HG02884 (cell line): Measurements from ENCODE around the gene SHROOM1.
"Not testable (repeated sequence)": the region's sequence is repeated elsewhere in the genome, so short reads cannot be mapped to it uniquely, and the experiment has no call there.

Experiments
- ATAC-seq: cut with Tn5 transposase; IDR thresholded peaks from one replicate; pipeline ENCODE4 v1.9.1; 2021; ENCODE audit warnings: mild to moderate bottlenecking, moderate library complexity; ENCODE audit not compliant: unreplicated experiment

Gene SHROOM1

GRCh38 chr5:132830436-132831094, at the start of gene SHROOM1:
Gene SHROOM1 (minus strand): TSS chr5:132830647. CDS start chr5:132826140, 4,507 bp downstream.
- ATAC-seq, result peak; percentile 63

GRCh38 chr5:132877938-132878337, 47.5 kb upstream of the SHROOM1 start:
- ATAC-seq, result no peak

GRCh38 chr5:132877466-132877865, 47.0 kb upstream of the SHROOM1 start:
- no peak for ATAC-seq

- no peak for ATAC-seq
Observed at GRCh38 chr5:132876020-132876759, 45.7 kb upstream of the SHROOM1 start.

- ATAC-seq, result no peak
Observed at GRCh38 chr5:132873930-132874271, 43.5 kb upstream of the SHROOM1 start.

GRCh38 chr5:132873119-132873929, 42.9 kb upstream of the SHROOM1 start, which contains the start of gene LEAP2:
Gene LEAP2 (plus strand): TSS chr5:132873668. CDS start chr5:132873695, 27 bp downstream.
- ATAC-seq, result no peak

GRCh38 chr5:132872788-132873118, 42.3 kb upstream of the SHROOM1 start:
- ATAC-seq, result no peak

GRCh38 chr5:132871459-132872284, 41.2 kb upstream of the SHROOM1 start:
- ATAC-seq, result no peak

GRCh38 chr5:132870801-132871200, 40.4 kb upstream of the SHROOM1 start:
- no peak for ATAC-seq

GRCh38 chr5:132868754-132869153, 38.3 kb upstream of the SHROOM1 start:
- ATAC-seq, result no peak

- ATAC-seq, result no peak
Observed at GRCh38 chr5:132867046-132867451, 36.6 kb upstream of the SHROOM1 start.

GRCh38 chr5:132866342-132867045, 36.0 kb upstream of the SHROOM1 start, which contains the start of the genes GDF9 and UQCRQ:
Gene GDF9 (minus strand): TSS chr5:132866469. CDS start chr5:132864533, 1,936 bp downstream.
Gene UQCRQ (plus strand): TSS chr5:132866642. CDS start chr5:132866882, 240 bp downstream.
- peak; percentile 99 for ATAC-seq

- ATAC-seq, result no peak
Observed at GRCh38 chr5:132865668-132866341, 35.4 kb upstream of the SHROOM1 start.

GRCh38 chr5:132860742-132861141, 30.3 kb upstream of the SHROOM1 start:
- ATAC-seq, result no peak

- ATAC-seq, result no peak
Observed at GRCh38 chr5:132859889-132860437, 29.5 kb upstream of the SHROOM1 start.

- no peak for ATAC-seq
Observed at GRCh38 chr5:132856011-132856410, 25.6 kb upstream of the SHROOM1 start.

GRCh38 chr5:132854992-132855391, 24.5 kb upstream of the SHROOM1 start:
- not testable (repeated sequence) for ATAC-seq

GRCh38 chr5:132854301-132854700, 23.9 kb upstream of the SHROOM1 start:
- no peak for ATAC-seq

- no peak for ATAC-seq
Observed at GRCh38 chr5:132853790-132854189, 23.3 kb upstream of the SHROOM1 start.
